Inflammatory macrophage treated with lipopolysaccharide for 4 hours (primary cell): ENCODE results near the gene ZBTB40.

Source experiments
- DNase-seq: peaks from one replicate; pipeline ENCODE4 v3.0.0-alpha.2; 2020

Gene ZBTB40

GRCh38 chr1:22563671-22564602, 112.3 kb downstream of the ZBTB40 start:
- DNase-seq = no peak

GRCh38 chr1:22566161-22566560, 114.5 kb downstream of the ZBTB40 start:
- no peak for DNase-seq

GRCh38 chr1:22567197-22567596, 115.5 kb downstream of the ZBTB40 start:
- no peak for DNase-seq

- DNase-seq = no peak
Measured at GRCh38 chr1:22567994-22568393, 116.3 kb downstream of the ZBTB40 start.

- DNase-seq = no peak
Measured at GRCh38 chr1:22569269-22569668, 117.6 kb downstream of the ZBTB40 start.

- no peak for DNase-seq
Measured at GRCh38 chr1:22570140-22570909, 118.7 kb downstream of the ZBTB40 start.

GRCh38 chr1:22572818-22573217, 121.2 kb downstream of the ZBTB40 start:
- no peak for DNase-seq

- DNase-seq = no peak
Measured at GRCh38 chr1:22573237-22573636, 121.6 kb downstream of the ZBTB40 start.

GRCh38 chr1:22575532-22576149, 124.0 kb downstream of the ZBTB40 start:
- peak; percentile 48 for DNase-seq

- DNase-seq = no peak
Measured at GRCh38 chr1:22576150-22576544, 124.5 kb downstream of the ZBTB40 start.

- no peak for DNase-seq
Measured at GRCh38 chr1:22576617-22577016, 125.0 kb downstream of the ZBTB40 start.

GRCh38 chr1:22578732-22579361, 127.2 kb downstream of the ZBTB40 start:
- no peak for DNase-seq

GRCh38 chr1:22579541-22580155, 128.0 kb downstream of the ZBTB40 start:
- DNase-seq = no peak
